Cardiac fibroblast (primary cell): Measurements from ENCODE around the gene RFWD3.
A peak's percentile ranks its signal among the peaks of the same experiment; 100 is the strongest.

Source experiments
- DNase-seq, 2 donors: peaks; one replicate each; pipeline versions ENCODE4 v3.0.0 to v3.0.0-alpha.2; 2010; ENCODE audit warnings: low read depth in 2 of 2
- H3K4me3 ChIP-seq, 2 donors: replicated peaks in 1 of 2; 1 replicate in 1 of 2; 2 replicates in 1 of 2; pipeline ENCODE4 v1.5.1; 2011; ENCODE audit warnings: low read depth in 2 of 2, low read length in 2 of 2, mild to moderate bottlenecking in 2 of 2, moderate library complexity in 1 of 2
- CTCF ChIP-seq: IDR thresholded peaks from one replicate; pipeline ENCODE4 v1.5.1; 2011; ENCODE audit warnings: low read depth, mild to moderate bottlenecking, low read length, inconsistent platforms

The RFWD3 gene

GRCh38 chr16:74709441-74709877 is 42.8 kb upstream of the RFWD3 start:
- DNase-seq = peak; percentile 81 to 85
- peak; percentile 94 for TF ChIP-seq CTCF
- no peak overlapping the region for H3K4me3 ChIP-seq

- no peak for TF ChIP-seq CTCF
- DNase-seq = peak; percentile 60 to 64
- peak within 1 kb of the TSS; percentile 92 for H3K4me3 ChIP-seq
Observed at GRCh38 chr16:74700438-74701225, 34.0 kb upstream of the RFWD3 start, which contains the start of gene MLKL. Gene MLKL (minus strand): TSS chr16:74700862. CDS start chr16:74695757, 5,105 bp downstream.

GRCh38 chr16:74700116-74700437 is 33.4 kb upstream of the RFWD3 start:
- DNase-seq = peak; percentile 18 to 21
- peak overlapping the region; percentile 92 for H3K4me3 ChIP-seq
- no peak for TF ChIP-seq CTCF

- DNase-seq = no peak
- no peak for TF ChIP-seq CTCF
- H3K4me3 ChIP-seq = peak overlapping the region; percentile 92
Observed at GRCh38 chr16:74699666-74700065, 33.0 kb upstream of the RFWD3 start.

GRCh38 chr16:74698222-74698621 is 31.5 kb upstream of the RFWD3 start:
- no peak for TF ChIP-seq CTCF
- peak in 1 of 2 donors; percentile 5 for DNase-seq
- H3K4me3 ChIP-seq = no peak overlapping the region

- H3K4me3 ChIP-seq = peak overlapping the region; percentile 33 to 43
- TF ChIP-seq CTCF = no peak
- peak; percentile 95 to 96 for DNase-seq
Observed at GRCh38 chr16:74695450-74696422, 29.1 kb upstream of the RFWD3 start.
